GM10847 (cell line): Measurements from ENCODE around the gene MED19.

Source experiments
- POLR2A ChIP-seq: IDR thresholded peaks from 2 replicates; pipeline ENCODE4 v1.6.1; 2011; ENCODE audit not compliant: insufficient read length; ENCODE audit errors: extremely low read depth

MED19 gene, protein sequence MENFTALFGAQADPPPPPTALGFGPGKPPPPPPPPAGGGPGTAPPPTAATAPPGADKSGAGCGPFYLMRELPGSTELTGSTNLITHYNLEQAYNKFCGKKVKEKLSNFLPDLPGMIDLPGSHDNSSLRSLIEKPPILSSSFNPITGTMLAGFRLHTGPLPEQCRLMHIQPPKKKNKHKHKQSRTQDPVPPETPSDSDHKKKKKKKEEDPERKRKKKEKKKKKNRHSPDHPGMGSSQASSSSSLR

DNA sequence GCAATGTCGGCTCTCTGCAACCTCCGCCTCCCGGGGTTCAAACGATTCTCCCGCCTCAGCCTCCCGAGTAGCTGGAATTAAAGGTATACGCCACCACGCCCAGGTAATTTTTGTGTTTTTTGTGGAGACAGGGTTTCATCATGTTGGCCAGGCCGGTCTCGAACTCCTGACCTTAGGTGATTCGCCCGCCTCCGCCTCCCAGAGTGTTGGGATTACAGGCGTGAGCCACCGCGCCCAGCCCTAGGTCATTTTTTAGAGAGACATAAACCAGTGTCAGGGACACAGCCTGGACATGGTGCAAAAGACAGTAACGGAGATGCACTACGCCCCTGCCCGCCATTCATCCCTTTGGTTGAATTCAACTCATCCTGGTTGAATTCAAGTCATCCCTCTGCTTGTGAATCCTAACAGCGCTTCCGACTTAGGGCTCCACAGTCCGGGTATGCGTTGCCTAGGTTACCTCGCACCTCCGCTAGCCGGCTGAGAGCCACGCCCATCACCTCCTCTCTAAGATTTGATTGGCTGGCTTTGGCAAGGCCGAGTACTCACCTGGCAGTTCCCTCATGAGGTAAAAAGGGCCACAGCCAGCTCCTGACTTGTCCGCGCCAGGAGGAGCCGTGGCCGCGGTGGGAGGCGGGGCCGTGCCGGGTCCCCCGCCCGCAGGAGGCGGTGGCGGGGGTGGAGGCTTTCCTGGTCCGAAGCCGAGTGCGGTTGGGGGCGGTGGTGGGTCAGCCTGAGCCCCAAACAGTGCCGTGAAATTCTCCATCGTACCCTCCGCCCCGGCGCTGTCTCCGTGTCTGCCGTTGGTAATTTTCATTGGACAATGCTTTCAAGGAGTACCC lies at the start of gene MED19:
Gene MED19 (minus strand): TSS at position 802 of the 842 bp plus-strand sequence. CDS start 36 bp downstream, at position 766.
- no peak for TF ChIP-seq POLR2A

DNA sequence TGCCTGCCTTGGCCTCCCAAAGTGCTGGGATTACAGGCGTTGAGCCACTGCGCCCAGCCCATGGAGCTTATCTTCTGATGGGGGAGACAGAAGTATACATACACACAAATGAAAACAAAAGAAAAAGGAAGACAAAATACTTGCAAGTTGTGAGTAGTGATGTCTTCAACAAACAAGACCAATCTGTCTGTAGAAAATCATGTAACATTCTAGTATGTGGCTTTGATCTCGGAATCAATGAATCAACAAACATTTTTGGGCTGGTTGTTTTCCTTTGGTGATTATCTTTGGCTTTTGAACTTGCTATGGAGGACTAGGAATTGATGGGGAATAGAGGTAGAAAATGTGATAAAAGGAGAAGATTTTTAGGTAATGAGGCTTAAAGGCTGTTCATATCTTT lies 46.2 kb upstream of the MED19 start:
- TF ChIP-seq POLR2A, result no peak

DNA sequence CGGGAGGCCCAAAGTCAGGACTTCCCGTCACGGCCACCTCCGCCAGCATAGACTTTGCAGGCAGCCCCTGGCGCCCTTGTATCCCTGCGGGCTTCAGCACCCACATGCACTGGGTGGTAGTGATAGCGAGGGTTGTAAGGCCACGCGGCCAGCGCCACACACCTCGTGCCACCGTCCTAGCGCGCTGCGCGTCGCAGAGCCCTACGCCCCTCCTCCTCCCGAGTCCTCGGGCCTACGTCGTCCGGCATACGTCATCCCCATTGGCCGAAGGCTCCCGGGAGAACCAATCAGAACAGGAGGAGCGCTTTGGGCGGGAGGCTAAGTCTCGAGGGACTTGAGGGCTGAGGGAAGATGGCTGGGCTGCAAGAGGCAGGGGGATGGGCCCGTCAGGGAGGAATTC lies 40.9 kb upstream of the MED19 start:
- TF ChIP-seq POLR2A, result no peak

DNA sequence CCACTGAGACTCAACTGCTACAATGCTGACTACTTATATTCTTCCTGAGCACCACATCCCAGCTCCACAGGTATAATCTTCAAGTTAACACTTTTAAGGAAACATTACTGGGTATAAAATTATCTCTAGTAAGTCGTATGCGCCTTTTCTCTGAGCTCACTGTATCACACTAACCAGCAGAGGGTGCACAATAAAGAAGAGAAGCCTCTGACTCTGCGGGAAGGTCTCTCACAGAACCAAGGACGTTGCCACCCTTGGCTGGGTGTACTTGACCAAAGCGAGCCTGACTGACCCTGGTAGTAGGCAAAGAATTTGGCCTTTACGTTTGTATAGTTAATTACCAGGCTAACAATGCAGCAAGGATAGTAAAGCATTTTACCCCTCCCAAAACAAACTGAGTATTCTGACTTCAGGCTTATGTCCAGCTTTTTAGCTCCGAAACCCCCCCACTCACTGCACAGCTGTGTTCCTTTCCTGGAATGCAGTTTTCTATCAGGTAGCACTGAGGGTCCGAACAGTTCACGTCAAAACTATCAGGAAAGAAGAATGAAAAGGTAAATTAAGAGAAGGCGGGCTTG lies 39.8 kb upstream of the MED19 start, which contains the start of gene BTBD18:
Gene BTBD18 (minus strand): TSS at position 144 of the 578 bp plus-strand sequence. CDS start 631 bp downstream, outside the sequence.
- TF ChIP-seq POLR2A, result no peak

DNA sequence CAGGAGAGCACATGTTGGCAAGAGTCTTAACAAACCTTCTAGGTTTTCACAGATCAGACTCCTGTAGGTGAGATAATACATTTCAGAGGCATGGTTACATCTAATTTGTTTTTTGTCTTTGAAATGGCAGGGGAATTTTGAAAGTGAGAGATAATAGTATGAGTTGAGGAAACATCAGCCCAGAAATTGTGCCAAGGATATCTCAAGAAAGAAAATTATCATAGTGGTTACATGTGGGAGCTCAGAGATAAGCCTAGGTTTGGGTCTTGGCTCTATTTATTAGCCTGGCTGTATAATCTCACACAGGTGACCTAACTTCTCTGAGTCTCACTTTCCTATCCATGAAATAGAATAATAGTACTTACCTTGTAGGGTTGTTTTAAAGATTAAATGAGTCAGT lies 39.2 kb upstream of the MED19 start:
- TF ChIP-seq POLR2A, result no peak

DNA sequence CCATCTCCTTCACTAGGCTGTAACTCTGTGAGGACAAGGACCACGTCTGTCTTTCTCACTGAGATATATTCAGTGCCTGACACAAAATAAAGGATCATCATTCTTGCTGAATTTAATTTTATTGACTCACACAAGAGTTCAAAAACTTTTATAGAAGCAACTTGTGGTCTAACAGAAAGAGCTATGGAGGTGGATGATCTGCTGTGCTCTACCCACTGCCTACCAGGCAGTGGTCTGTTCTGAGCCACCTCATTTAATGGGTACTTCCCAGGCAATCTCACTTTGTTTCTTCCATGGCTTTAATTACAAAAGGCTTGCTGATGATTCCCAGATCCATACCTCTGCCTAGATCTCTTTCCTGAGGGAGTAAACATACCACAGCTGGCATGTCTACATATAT lies 34.9 kb upstream of the MED19 start:
- no peak for TF ChIP-seq POLR2A

GRCh38 chr11:57745206-57745605 lies 33.2 kb upstream of the MED19 start:
- no peak for TF ChIP-seq POLR2A

DNA sequence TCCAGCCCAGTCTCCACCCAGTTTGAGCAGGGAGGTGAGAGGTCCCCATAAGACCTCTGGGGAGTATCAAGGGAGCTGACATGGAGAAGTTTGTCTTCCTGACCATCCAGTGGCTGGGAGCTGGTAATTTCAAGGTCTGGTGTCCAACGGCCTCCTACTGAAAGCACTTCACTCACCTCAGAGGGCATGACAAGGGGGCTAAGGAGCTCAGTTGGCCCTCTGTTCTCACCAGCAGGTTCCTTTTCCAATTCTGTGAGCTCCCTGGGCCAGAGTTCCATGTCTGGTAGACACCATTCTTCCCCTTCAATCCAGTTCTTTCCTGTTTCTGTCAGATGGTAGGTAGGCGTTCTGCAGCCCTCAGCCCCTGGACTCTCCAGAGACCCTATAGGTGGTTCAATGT lies 32.3 kb upstream of the MED19 start:
- TF ChIP-seq POLR2A, result no peak

GRCh38 chr11:57742087-57742452 lies 30.1 kb upstream of the MED19 start:
- no peak for TF ChIP-seq POLR2A

DNA sequence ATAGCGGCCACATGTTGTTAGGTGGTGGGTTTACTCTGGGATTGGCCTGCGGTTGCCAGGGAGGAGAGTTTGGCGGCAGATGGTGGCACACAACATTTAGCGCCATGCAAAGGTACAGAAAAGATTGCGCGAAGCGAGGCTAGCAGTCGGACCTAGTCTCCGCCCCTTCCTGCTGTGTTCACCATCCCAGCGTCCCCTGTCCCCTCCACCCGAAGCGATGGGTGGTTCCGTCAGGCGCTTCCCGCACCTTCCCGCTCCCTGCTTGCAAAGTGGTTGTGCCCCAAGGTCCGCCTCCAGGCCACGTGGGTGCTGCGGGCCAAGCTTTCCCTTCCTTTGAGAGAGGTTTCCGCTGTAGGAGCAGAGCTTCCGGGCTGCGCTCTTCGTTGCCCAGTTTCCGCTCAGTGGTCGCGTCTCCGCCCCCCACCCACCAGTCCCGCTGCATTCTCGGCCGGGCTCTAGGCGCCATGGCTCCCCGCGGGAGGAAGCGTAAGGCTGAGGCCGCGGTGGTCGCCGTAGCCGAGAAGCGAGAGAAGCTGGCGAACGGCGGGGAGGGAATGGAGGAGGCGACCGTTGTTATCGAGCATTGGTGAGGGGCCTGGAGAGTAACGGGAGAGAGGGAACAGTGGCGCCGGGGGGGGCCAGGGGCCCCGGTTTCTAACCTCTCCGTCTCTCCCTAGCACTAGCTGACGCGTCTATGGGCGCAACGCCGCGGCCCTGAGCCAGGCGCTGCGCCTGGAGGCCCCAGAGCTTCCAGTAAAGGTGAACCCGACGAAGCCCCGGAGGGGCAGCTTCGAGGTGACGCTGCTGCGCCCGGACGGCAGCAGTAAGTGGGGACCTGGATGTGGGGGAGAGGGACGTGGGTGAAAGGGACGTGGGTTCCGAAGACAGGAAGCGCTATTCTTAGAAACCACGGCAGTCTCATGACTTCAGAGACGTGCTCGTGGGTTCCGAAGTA lies 29.4 kb upstream of the MED19 start, which contains the start of gene SELENOH:
Gene SELENOH (plus strand): TSS at position 360 of the 955 bp plus-strand sequence. CDS start 105 bp downstream, at position 465.
- peak; percentile 80 for TF ChIP-seq POLR2A

DNA sequence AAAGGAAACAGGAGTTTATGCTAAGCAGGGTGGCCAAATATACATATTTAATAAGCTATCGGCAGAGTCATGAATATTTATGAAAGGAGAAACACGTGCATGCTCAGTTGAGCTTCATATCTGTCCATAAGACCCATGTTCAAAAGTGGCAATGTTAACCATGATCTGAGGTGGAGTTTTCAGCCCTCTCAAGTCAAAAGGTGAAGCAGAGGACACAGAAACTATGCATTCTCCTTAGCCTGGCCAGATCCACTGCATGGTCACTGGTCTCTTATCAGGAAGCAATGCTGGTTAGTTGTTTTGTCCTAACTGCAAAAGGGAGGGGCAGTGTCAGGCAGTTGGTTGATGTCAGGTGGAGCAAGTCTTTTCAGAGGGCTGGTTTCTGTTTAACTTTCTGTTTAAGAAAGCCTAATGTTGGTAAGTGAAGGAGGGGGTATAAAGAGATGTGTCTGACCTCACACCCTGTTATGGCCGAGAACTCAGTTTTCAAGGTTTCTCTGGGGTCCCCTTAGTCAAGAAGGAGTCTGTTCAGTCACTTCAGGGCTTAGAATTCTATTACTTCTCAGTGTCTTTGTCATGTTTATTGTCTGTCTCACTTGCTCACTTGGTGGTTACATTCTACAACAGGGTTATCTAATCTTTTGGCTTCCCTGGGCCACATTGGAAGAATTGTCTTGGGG lies 23.7 kb upstream of the MED19 start:
- TF ChIP-seq POLR2A, result no peak

- no peak for TF ChIP-seq POLR2A
Observed at GRCh38 chr11:57732661-57733060, 20.6 kb upstream of the MED19 start.

DNA sequence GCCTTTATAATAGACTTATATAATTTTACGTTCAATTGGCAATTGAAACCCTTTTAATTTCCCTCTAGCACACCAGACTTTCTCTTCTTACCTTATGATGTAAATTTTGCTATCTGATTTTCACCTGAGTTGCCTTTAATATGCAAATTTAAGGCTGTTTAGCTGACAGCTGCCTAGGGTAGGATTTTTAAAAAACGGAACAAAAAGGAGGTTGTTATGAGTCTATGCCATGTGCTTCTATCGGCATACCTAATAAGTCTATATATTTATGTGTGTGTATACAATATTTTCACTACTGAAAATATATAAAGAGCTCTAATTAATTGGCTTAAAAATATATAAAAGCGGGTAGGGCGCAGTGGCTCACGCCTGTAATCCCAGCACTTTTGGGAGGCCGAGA lies 17.5 kb upstream of the MED19 start:
- TF ChIP-seq POLR2A, result no peak

DNA sequence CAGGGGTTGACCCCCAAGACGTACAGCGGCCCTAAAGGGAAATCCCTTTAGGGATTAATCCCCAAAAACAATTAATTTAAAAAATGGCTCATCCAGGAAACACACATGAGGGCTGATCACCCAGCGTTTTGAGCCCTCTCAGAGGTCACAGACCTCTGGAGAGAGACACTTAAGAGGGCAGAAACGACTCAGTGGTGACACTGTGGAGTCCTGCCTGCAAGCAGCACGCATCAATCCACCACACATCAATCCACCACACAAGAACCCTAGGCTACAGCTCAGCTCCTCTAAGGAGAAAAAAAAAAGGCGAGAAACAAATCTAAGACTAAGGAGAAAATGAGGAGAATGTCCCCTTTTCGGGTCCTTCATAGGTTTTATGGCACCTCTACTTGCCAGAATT lies 16.8 kb upstream of the MED19 start:
- no peak for TF ChIP-seq POLR2A
